Measurements from ENCODE around the gene NTMT1.

DNA sequence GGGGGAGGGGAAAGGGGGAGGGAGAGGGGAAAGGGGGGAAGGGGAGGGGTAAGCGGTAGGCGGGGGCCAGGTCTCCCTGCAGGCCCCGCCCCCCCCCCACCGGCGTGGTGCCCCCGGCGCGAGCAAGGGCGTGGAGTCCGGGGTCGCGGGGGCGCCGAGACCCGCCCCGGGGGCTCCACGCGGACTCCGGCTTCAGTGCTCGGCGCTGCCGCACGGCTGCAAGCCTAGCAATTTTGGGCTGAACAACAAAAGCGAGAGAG is 15.8 kb upstream of the NTMT1 start:
- no peak for TF ChIP-seq POLR2A (IDR thresholded peaks at IDR 0.05)
- TF ChIP-seq, protein P1, sequence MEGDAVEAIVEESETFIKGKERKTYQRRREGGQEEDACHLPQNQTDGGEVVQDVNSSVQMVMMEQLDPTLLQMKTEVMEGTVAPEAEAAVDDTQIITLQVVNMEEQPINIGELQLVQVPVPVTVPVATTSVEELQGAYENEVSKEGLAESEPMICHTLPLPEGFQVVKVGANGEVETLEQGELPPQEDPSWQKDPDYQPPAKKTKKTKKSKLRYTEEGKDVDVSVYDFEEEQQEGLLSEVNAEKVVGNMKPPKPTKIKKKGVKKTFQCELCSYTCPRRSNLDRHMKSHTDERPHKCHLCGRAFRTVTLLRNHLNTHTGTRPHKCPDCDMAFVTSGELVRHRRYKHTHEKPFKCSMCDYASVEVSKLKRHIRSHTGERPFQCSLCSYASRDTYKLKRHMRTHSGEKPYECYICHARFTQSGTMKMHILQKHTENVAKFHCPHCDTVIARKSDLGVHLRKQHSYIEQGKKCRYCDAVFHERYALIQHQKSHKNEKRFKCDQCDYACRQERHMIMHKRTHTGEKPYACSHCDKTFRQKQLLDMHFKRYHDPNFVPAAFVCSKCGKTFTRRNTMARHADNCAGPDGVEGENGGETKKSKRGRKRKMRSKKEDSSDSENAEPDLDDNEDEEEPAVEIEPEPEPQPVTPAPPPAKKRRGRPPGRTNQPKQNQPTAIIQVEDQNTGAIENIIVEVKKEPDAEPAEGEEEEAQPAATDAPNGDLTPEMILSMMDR (IDR thresholded peaks at IDR 0.05): no peak

Data from thyroid gland (tissue), 4 donors.